Stimulated activated CD8-positive, alpha-beta memory T cell treated with anti-CD3 and anti-CD28 coated beads, Interleukin-15, amount 100 ng/mL, for 4 hours (primary cell): ENCODE results near the gene PSMD6.

Source experiments
- DNase-seq, 2 donors: peaks; one replicate each; pipeline ENCODE4 v3.0.0-alpha.2; 2020; ENCODE audit warnings: low read depth in 2 of 2

PSMD6 gene

DNA sequence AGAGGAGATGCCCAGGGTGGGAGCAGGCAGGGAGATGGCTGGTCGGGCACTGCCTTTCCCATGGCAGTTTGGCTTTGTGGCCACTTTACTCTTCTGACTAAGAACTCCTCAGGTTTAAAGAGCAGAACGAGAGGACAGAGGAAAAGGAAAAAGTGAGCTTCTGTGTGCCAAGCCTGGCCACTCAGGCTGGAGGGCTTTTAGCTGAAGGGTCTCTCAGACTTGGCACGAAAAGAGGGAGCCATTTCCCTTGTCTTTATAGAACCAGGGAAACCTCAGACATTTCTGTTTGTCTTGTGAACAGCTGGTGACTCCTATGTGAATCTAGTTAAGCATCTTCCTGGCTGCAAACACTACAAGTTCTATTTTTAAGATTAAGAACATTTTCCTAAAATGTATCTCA lies 23.3 kb upstream of the PSMD6 start:
- no peak for DNase-seq

DNA sequence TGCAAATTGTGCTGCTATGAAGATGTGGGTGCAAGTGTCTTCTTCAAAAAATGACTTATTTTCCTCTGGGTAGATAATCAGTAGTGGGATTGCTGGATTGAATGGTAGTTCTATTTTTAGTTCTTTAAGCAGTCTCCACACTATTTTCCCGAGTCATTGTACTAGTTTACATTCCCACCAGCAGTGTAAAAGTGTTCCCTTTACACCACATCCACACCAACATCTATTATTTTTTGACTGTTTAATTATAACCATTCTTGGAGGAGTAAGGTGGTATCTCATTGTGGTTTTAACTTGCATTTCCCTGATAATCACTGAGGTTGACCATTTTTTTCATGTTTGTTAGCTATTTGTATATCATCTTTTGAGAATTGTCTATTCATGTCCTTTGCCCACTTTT lies 19.7 kb upstream of the PSMD6 start:
- no peak for DNase-seq

DNA sequence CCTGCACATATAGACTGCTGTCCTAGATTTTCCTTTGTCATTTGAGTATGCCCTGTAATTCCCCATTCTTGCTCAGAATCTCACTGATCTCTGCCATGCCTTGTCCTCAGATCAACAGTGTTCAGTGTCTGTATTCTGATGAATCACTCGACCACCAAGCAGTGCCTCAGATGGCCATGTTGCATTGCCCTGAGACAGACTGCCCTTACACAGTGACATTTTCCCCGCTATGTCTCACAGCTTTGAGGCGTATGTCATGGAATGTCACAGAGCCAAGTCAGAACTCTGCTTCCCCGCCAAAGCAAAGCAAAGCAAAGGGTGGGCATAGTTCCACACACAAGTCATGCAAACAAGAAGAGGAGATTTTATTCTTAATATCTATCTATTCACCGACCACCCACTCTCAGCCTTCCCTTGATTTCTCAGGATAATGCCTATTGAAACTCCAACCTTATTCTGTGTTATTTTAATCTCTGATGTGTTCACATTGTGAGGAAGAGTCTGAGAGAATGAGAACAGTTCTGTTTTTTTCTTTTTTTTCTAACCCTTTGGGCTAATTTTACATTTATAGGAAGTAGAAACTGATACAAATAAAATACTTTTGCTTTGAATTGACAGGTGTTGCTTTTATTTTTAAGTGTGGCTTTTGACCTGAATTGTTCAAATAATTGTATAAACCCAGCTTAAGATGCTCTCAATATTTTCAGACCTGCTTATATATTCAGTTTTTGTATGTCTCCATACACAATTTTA lies 16.9 kb upstream of the PSMD6 start:
- no peak for DNase-seq

DNA sequence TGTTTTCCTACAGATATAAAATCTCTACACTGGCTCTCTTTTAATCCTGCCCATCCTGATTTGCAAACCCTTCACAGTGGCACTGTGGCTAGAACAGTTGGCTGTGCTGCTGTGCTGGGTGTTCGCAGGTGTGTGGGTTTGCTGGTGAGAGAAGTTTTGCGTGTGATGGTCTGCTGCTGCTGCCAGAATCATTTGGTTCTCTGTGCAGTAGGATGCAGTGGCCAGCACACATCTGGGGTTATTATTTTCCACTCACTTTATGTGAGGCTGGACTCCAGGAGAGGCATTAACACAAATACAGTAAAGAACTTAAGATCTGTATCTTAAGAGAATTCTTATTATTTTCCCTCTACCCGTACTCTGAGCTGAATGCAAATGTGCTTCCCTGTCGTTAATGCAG lies 16.0 kb upstream of the PSMD6 start:
- no peak for DNase-seq

DNA sequence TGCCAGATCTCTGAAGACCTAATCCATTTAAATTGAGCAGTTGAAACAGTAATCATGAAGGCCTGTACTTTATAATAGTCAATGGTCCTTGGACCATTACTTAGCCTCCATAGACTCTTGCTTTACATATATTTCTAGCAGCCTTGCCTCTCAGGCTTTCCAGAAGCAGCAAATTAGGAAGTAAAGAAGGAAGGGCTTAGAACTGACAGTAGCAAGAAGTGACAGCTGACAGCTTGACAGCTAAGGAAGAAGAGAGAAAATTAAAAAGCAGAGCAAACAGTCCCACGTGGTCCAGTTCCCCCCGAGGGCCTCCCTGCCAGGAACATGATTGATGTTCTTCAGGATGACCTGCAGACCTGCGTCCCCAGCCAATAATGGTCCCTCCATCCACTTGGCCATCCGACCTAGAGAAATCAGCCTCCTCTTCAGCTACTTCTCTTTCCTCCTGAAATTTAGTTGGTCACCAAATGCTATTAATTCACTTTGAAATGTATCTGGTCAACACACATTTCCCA lies 15.0 kb upstream of the PSMD6 start:
- DNase-seq: no peak

DNA sequence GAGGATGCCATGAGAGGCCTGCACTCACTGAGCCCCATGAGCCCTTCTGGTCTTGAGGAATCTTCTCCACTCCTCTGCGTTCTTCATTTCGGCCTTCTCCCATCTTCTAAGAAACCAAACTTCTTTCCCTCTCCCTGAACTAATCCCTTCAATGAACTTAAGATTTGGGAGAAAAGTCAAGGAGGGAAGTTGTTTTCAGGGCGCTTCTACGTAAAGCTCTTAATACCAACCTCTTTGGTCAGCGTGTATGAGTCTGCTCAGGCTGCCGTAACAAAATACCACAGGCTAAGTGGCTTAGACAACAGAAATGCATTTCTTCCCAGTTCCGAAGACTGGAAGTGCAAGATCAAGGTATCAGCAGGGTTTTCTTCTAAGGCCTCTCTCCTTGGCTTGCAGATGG lies 13.8 kb upstream of the PSMD6 start:
- no peak for DNase-seq

DNA sequence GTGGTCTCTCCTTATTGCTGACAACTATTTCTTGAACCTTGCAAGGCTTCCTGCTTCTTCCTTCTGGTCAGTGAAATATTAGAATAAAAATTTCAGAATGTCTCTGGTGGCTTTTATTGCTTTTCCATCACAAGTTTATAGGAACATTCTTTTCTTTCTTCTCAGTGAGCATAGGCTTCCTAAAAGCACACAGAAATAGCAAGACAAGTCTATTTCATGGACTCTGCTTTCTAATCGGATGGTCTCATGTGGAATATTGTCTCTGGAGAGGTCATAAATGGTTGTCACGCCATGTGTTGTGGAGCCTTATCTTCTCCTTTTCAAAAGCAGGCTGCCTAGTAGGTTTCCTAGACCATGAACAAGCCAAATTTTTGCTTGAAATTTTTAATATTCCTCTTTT lies 9.8 kb upstream of the PSMD6 start:
- no peak for DNase-seq

DNA sequence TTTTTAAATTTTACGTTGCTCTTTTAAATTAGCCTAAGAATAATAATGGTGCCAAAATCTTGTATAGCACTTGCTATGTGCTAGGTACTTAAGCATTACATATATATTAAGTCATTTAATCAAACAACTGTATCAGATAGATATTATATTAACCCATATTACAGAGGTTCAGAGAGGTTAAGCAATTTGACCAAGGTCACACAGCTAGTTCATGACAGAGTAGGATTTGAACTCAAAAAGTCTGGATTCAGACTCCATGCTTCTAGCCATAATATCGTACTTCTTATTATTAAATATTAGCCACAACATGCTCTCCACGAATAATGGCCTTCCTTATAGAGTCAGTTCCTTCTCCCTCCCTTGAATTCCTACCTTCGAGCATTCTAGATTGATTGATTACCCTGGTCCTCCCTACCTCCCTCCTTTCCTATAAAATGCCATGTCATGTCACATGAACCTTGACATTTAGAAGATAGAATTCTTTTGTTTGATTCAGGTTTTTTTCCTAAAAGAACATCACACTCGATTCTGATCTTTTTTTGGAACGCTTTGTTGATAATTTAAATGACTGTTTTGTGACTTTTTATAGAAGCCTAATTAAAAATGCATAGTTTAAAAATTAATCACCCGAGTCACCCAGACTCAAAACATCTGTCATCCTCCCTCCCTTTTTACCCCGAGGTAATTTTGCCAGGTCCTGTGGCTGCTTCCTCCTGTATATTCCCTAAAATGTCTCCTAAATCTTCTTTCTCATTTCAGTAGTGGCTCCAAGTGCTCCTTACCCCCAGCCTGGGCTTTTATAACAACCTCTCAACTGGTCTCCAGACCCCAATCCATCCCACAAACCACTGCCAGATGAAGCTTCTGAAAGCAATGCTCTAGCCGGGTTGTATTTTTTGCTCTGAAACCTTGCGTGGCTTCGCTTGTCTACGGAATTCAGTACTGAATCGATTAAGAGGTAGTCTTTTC lies 8.5 kb upstream of the PSMD6 start:
- DNase-seq: no peak

DNA sequence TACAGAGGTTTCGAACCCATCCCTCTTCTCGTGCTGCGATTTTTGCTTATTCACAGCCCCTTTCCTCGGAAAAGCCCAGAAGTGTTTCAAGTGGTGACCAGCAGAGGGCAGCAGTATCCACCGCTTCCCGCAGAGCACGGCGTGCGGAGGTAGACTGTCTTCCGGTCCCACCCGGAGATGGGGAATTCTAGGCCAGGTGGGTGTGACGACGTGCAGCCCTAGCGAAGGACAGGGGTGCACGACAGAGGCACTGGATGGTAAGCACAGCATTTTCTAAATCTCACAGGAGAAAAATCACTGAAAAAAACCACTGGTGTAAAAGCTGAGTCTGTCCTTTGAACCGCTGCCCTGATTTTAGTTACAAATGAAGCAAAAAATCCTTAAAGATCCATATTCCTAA lies 7.4 kb upstream of the PSMD6 start:
- DNase-seq: peak; percentile 46 to 64

DNA sequence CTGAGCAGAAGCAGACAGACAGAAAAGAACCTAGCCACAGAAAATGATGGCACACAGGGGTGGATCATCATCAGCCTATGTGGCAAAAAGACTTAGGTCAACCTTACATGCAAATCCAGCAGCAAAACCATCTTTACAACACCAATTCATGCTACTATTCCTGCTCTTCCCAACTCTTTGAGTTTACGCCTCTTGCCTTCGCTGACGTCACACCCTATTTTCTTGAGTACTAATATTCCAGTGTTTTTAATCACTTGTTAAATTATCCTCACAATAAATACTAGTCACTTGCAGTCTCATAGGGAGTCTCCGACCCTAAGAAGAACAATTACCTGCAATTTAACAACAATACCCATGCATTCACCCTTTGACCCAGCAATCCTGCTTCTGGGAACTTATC lies 6.0 kb upstream of the PSMD6 start:
- no peak for DNase-seq

DNA sequence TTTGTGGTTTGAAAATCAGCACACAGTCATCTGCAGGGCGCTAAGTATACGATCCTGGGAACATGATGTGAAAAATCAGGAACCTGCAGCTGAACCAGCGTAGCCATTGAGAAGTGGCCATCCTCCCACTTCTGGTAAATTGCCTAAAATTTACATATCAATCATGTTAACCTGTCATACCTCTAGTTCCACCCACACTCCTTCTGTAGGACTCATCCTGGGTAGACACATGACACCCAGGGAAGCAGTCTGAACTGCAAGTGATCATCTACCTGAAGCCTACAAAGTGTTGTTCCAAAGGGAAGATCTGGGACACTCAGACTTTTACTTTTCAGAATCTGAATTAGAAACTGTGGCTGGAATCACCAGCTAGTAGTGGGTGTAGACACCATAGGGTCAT lies 5.5 kb upstream of the PSMD6 start:
- DNase-seq: no peak

DNA sequence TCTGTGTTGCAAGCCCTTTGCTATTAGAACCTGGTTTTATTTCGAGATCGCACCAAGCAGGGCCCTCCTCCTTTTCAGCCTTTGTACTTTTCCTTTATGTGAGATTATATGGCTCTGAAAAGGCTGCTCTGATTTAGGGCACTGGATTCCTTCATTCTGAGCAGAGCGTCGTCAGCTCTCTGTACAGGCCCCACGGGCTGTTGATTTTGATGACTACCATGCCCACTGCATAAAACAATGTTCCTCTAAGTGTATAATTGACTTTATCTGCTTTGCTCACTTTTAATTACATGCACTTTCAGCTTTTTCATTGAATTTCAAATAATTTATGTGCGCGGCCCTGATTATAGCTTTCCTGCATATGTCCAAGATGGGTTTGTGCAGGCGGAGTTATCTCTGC lies 4.4 kb upstream of the PSMD6 start:
- no peak for DNase-seq

DNA sequence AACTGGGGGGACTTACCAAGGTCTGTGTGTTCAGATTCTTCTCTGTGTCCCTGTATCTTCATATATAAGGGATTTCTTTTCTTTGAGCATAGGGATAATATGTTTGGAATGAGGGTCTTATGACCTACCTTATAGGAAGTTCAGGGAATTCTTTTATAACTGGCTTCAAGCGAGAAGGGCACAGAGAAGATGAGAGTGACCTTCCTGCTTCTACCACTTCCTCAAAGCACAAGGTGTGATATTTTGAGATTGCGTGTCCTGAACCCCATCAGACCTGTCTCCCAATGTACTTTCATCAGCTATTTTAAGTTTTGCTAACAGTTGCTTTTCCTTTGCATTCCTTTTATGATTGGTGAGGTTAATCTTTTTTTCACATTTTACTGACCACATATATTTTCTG lies 3.1 kb upstream of the PSMD6 start:
- DNase-seq: no peak

DNA sequence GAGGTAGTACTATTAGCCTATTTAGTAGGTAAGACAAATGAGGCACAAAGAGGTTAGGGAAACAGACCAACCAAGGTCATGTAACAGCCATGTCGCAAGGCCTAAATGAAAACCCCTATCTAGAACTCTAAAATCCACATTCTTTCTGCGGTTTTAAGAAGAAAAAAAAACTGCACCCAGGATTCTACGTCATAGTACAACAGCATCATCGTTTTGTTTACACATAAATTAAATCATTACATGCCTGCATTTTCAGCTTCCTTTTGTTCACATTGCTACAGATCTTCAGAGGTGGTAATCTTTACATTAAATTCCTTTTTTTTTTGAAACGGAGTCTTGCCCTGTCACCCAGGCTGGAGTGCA lies 548 bp upstream of the PSMD6 start:
- no peak for DNase-seq

DNA sequence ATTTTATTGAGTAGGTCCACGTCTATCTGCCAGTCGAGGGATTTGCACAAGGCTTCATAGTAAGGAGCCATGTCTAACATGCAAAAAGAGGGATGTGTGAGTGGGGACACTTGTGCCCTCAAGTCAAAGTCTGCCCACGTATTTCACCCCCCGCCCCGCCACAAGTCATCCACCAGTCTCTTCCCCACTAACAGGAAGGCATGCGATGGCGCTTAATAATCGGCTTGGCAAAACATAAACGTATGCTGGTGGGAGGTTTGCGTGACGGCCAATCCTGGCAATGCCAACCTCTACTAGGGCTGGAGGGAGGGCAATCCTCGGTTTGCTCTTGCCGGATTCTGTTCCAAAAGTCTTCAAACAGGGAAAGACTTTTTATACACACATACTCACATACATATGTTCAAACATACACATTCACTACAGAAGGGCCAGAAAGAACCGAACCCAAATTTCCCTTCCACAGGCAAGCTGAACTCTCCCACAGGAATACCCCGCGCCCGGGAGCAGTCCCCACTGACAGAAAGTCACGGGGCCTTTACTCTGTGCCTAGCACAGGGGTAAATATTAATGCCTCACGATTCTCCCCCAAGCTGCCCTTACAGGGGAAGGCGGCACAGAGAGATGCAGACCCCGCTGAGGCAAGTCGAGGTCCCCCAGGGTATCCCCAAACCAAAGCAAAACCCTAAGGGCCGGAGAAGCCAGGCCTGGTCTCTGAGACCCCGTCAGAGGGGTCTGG lies 675 bp downstream of the PSMD6 start:
- no peak for DNase-seq

DNA sequence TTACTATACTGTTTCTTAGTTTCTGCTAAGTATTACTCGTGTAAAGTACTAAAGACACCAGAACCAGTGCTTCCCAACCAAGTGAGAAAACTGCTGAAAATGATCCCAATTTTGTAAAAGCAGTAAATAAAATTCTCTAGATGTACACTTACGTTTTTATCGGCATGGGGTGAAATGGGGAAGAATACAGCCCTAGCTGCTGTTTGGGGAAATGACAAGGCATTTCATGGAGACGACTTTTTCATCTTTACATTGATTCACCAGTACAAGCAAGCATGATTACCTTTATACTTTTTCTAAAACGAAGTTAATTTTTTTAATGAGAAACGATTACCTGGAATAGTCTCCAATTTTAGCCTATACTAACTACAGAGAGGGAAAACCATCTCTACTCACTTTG lies 1.4 kb downstream of the PSMD6 start:
- DNase-seq: no peak

DNA sequence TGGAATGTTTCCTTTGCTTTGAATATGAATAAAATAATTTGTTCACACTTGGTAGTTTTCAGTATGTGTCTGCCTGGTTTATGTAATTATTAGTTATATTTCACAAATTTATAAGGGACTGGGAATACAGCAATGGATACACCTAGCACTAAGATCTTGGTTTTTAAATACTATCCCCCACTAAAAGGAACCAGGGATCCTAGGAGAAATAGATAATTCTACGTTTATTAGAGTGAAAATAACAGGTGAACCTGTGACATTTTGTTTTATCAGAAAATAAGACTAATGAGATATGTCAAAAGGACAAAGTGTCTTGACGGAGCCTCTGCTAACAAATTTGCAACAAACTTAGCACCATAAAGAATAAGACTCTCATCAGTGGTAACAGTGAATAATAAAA lies 3.4 kb downstream of the PSMD6 start:
- DNase-seq: no peak

DNA sequence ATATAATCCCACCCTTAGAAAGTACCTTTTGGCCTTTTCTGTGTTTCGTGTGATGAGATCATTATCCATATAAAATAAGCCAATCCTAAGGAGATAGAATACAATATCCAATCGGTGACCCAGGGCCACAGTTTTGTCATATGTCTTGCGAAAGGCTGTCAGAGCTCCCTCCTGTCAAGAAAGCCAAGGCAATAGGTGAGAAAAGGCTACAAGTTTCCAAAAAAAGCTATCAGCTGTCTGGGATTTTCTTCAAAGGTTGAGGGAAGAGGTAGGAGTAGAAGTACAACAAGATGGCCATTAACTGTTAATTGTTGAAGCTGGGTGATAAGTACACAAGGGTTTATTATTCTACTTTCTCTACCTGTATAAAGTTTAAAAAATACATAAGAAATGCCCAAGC lies 4.0 kb downstream of the PSMD6 start:
- DNase-seq: no peak

DNA sequence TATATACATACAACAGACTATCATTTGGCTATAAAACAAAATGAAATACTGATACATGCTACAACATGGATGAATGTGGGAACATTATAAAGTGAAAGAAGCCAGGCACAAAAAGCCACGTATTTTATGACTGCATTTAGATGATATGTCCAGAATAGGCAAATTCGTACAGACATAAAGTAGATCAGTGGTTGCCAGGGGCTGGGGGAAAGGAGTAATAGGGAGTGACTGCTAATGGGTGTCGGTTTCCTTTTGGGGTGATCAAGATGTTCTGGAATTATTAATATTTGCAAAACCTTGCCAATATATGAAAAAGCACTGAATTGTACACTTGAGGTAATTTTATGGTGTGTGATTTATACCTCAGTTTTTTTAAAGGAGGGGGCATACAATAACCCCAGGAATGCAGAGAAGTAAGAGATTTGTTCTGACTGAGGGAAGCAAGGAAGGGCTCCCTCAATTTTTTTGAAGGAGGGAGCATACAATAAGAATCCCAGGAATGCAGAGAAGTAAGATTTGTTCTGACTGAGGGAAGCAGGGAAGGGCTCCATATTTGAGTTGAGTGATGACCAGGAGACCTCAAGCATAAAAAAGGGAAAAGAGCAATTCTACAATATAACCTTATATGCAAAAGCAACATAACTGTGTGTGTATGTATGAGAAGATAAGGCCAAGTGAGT lies 6.2 kb downstream of the PSMD6 start:
- DNase-seq: no peak

DNA sequence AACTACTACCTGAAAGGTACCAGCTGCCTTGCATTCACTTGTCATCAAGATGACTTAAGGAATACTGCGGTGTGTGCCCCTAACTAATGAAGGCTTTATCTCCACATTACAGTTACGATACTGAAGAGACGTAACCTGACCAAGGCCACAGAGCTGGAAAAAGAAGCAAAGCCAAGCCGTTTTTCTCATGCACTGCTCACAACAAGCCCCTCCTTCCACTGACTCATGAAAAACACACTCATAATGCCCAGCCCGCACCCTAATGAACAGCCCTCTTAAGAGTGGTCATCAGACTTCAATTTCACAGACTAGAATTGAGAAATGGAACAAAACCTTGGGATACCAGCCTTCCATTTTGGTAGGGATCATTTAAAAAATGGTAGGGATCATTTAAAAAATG lies 11.6 kb downstream of the PSMD6 start:
- DNase-seq: no peak

DNA sequence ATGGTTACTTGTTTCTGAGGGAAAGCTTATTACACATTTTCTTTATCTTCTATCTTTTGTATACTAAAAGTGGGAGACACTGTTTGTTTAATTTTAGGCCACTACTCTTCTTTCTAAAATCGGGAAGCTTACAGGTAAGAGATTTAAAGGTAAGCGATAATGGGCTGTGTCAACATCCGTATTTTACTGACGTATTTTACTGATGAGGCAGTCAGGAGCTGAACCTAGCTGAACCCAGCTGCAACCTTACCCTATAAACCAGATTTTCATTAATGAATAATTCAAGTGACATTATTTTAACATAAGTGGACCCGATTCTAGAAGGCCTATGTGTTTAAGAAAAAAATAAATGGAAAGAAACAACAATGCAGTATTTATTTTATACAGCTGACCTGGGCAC lies 13.1 kb downstream of the PSMD6 start:
- no peak for DNase-seq

DNA sequence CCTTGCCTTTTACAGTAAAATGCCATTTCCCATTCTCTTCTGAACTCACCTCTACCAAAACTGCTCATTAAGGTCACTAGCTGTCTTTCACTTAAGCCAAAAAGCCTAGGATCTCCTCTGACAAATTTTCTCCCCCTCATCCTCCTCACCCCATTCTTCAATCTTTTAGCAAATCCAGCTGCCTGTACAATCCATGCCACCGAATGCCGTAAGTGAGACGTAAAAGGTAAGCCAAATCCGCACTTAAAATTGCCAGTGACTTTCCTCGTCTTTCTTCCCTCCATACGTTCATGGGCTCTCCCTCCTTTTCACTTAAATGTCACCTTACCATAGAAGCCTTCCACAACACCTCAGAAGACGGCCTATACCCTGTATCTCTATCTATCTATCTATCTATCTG lies 13.8 kb downstream of the PSMD6 start:
- no peak for DNase-seq
